K562 (cell line): Measurements from ENCODE around the gene PREB. TPM values are rescaled to one million over a fixed set of nuclear protein-coding genes. Genes with fewer than 3 reads are reported as not detected.

Experiments
- COPS2 ChIP-seq: fragments of 450-650 bp; conservative IDR thresholded peaks from 2 replicates; pipeline ENCODE4 v1.6.1; 2016; ENCODE audit warnings: mild to moderate bottlenecking, moderate library complexity
- DACH1 ChIP-seq: fragments of 450-650 bp; IDR thresholded peaks from 2 replicates; pipeline ENCODE4 v1.6.1; 2018; ENCODE audit not compliant: partially characterized antibody
- EHMT2 ChIP-seq: fragments of 450-650 bp; IDR thresholded peaks from 2 replicates; pipeline ENCODE4 v1.6.1; 2018; ENCODE audit warnings: antibody characterized with exemption
- FUS ChIP-seq: fragments of 200-400 bp; formaldehyde crosslinking; optimal IDR thresholded peaks from 2 replicates; pipeline ENCODE3; 2017; ENCODE audit warnings: low read depth, low read length
- HCFC1 ChIP-seq: IDR thresholded peaks from 2 replicates; pipeline ENCODE4 v1.6.1; 2012; ENCODE audit warnings: low read depth, low read length, improper control_type of control experiment
- HDAC1 ChIP-seq, 2 experiments: fragments of 450-650 bp; IDR thresholded peaks; 2 replicates each; pipeline ENCODE4 v1.6.1; 2016 to 2017; ENCODE audit warnings: inconsistent platforms in 1 of 2, mild to moderate bottlenecking in 1 of 2, moderate library complexity in 1 of 2
- HMG20A ChIP-seq: fragments of 450-650 bp; formaldehyde crosslinking; conservative IDR thresholded peaks from 2 replicates; pipeline ENCODE4 v1.4.0; 2020; ENCODE audit warnings: mild to moderate bottlenecking, mixed read lengths
- NR3C1 ChIP-seq: sonication (generic); formaldehyde crosslinking; IDR thresholded peaks from 2 replicates; pipeline ENCODE4 v1.8.1; 2022; ENCODE audit warnings: missing genetic modification reagents
- POLR3A ChIP-seq: IDR thresholded peaks from 2 replicates; pipeline ENCODE4 v1.6.1; 2011; ENCODE audit warnings: borderline replicate concordance, mild to moderate bottlenecking, moderate library complexity; ENCODE audit not compliant: insufficient read length, insufficient read depth; ENCODE audit errors: extremely low read depth
- RFX1 ChIP-seq: fragments of 450-650 bp; IDR thresholded peaks from 2 replicates; pipeline ENCODE4 v1.6.1; 2016; ENCODE audit warnings: mild to moderate bottlenecking, moderate library complexity
- SIX5 ChIP-seq, 2 experiments: IDR thresholded peaks; 2 replicates each; pipeline ENCODE4 v1.6.1; 2011; ENCODE audit warnings: low read length in 2 of 2, borderline replicate concordance in 1 of 2, low read depth in 1 of 2, mild to moderate bottlenecking in 1 of 2, moderate library complexity in 1 of 2; ENCODE audit not compliant: insufficient read depth in 1 of 2
- SMARCC2 ChIP-seq: fragments of 450-650 bp; IDR thresholded peaks from 2 replicates; pipeline ENCODE4 v1.6.1; 2017; ENCODE audit warnings: antibody characterized with exemption, moderate library complexity, mild to moderate bottlenecking, low read depth
- XRCC4 ChIP-seq: IDR thresholded peaks from one replicate; pipeline ENCODE4 v1.6.1; 2011; ENCODE audit not compliant: insufficient read depth, insufficient read length; ENCODE audit errors: extremely low read depth
- ZNF79 ChIP-seq: fragments of 250-450 bp; sonication (Bioruptor Pico); IDR thresholded peaks from 2 replicates; pipeline ENCODE4 v1.4.0; 2020; ENCODE audit warnings: low read depth, mild to moderate bottlenecking, moderate library complexity
- polyA plus RNA-seq, 8 experiments: library from polyadenylated mRNA; depleted of rRNA in 4 of 8; stranded (reverse) in 5 of 8; unstranded in 3 of 8; fragments of >200 nt; fragmentation: Nextera tagmentation in 2 of 8; fragmentation: Illumina TruSeq in 1 of 8; extraction: Ambion mirVana in 2 of 8; extraction: Trizol in 1 of 8; gene quantifications; 2 replicates each; pipeline versions ENCODE4 v1.2.1 to v1.2.3, GENCODE V29; 2011 to 2014; ENCODE audit warnings: inconsistent platforms in 1 of 8, missing spikeins in 1 of 8
- total RNA-seq, 7 experiments: library from RNA; depleted of rRNA in 6 of 7; stranded (reverse); fragments of >200 nt in 6 of 7; fragmentation: Illumina TruSeq in 2 of 7; extraction: Trizol in 2 of 7; gene quantifications; 2 replicates each; pipeline versions ENCODE4 v1.2.1 to v1.2.3, GENCODE V29; 2011 to 2021; ENCODE audit warnings: low replicate concordance in 1 of 7
- TF ChIP-seq, protein P1 (sequence below): fragments of 250-450 bp; sonication (Bioruptor Pico); IDR thresholded peaks from 2 replicates; pipeline ENCODE4 v1.8.0; 2021; ENCODE audit warnings: moderate library complexity, mild to moderate bottlenecking, inconsistent platforms
- TF ChIP-seq, protein P2 (sequence below): sonication (generic); IDR thresholded peaks from 2 replicates; pipeline ENCODE4 v1.6.1; 2016

PREB gene
- total and polyA plus RNA-seq, 9 of the 15 experiments (the other 6 are each of a cell fraction or from before 2014, with no cell fraction given), result 35.1 to 84.2 (median 67.2) TPM

DNA sequence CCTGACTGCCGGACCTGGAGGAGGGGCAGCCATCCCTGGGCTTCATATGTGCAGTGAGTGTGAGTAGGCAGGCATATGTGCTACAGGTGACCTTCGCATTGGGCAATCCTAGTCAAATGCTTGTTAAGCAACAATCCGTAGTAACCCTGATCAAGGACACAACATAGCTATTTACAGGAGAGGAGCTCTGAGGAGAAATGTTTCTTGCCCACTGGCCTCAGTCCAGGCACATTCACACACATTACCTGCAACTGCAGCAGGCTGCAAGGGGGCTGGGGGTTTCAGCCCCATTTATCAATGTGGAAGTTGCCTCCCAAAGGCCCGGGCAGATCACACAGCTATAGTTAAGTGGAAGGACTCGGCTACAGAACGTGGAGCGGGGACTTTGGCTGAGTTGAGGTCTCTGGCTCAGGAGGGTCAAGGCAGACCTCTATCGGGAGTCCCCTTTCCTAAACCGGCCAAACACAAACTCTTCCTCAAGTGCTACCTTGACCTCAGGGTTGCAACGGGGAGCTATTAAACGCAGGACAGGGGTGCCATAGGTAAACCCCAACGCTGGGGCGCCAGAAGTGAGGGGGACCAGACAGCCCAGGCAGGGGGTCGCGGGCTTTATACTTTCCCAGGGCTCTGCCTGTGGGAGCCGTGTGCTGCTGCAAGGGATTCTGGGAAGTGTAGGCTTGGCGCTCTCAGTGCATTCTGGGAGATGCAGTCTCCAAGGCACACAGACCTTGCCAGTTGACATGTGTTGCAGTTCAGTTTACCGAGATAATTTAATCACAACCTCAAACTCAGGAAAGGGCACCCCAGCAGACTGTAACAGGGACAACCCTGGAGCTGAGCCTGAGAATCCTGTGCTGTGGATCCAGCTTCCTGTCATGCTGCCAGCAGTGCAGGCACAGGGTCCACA, 38.4 kb downstream of the PREB start (continued):
- TF ChIP-seq EHMT2 (no peak), SMARCC2 (no peak), ZNF79 (CRISPR knock-in tag) (no peak), RFX1 (no peak), DACH1 (no peak), HDAC1 (IDR thresholded peaks at IDR 0.05) (no peak), XRCC4 (no peak), HCFC1 (peak; percentile 94), SIX5 (IDR thresholded peaks at IDR 0.05; ENCODE audit: borderline replicate concordance in 1 of 2, insufficient read depth in 1 of 2, low read depth in 1 of 2, low read length in 2 of 2) (peak; percentile 83 to 88), POLR3A (no peak), FUS (no peak), HMG20A (CRISPR knock-in tag) (no peak), NR3C1 (no peak), COPS2 (no peak)
- TF ChIP-seq, protein P1, sequence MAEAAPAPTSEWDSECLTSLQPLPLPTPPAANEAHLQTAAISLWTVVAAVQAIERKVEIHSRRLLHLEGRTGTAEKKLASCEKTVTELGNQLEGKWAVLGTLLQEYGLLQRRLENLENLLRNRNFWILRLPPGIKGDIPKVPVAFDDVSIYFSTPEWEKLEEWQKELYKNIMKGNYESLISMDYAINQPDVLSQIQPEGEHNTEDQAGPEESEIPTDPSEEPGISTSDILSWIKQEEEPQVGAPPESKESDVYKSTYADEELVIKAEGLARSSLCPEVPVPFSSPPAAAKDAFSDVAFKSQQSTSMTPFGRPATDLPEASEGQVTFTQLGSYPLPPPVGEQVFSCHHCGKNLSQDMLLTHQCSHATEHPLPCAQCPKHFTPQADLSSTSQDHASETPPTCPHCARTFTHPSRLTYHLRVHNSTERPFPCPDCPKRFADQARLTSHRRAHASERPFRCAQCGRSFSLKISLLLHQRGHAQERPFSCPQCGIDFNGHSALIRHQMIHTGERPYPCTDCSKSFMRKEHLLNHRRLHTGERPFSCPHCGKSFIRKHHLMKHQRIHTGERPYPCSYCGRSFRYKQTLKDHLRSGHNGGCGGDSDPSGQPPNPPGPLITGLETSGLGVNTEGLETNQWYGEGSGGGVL (CRISPR knock-in tag), result no peak
- TF ChIP-seq, protein P2, sequence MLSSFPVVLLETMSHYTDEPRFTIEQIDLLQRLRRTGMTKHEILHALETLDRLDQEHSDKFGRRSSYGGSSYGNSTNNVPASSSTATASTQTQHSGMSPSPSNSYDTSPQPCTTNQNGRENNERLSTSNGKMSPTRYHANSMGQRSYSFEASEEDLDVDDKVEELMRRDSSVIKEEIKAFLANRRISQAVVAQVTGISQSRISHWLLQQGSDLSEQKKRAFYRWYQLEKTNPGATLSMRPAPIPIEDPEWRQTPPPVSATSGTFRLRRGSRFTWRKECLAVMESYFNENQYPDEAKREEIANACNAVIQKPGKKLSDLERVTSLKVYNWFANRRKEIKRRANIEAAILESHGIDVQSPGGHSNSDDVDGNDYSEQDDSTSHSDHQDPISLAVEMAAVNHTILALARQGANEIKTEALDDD, result no peak
